PC-3 (cell line): Measurements from ENCODE around the gene IPO8.

Experiments used
- CTCF ChIP-seq: fragments of 300-600 bp; sonication (generic); conservative IDR thresholded peaks from 2 replicates; pipeline ENCODE4 v1.5.1; 2017; ENCODE audit warnings: antibody characterized with exemption, low read depth, mild to moderate bottlenecking, low read length
- EZH2 ChIP-seq: fragments of 300-600 bp; sonication (generic); IDR thresholded peaks from one replicate; pipeline ENCODE4 v1.6.1; 2017; ENCODE audit warnings: antibody characterized with exemption, mild to moderate bottlenecking, low read length; ENCODE audit not compliant: unreplicated experiment

GRCh38 chr12:30739020-30739419 lies 43.4 kb upstream of the IPO8 start:
- TF ChIP-seq CTCF (no peak), EZH2 (no peak)
